Erythroblast (primary cell): ENCODE measurements around the gene FKBP8.

Experiments used
- DNase-seq, 2 experiments: peaks; one replicate each; lab custom pipeline; 2025; lab: John Stamatoyannopoulos, UW
- GATA1 ChIP-seq: IDR thresholded peaks from 2 replicates; pipeline ENCODE4 v1.6.1; 2011; ENCODE audit warnings: low read depth, mild to moderate bottlenecking, control low read depth, low read length, moderate library complexity
- POLR2A ChIP-seq: IDR thresholded peaks from 2 replicates; pipeline ENCODE4 v1.6.1; 2011; ENCODE audit warnings: mild to moderate bottlenecking, low read length

The FKBP8 gene

DNA sequence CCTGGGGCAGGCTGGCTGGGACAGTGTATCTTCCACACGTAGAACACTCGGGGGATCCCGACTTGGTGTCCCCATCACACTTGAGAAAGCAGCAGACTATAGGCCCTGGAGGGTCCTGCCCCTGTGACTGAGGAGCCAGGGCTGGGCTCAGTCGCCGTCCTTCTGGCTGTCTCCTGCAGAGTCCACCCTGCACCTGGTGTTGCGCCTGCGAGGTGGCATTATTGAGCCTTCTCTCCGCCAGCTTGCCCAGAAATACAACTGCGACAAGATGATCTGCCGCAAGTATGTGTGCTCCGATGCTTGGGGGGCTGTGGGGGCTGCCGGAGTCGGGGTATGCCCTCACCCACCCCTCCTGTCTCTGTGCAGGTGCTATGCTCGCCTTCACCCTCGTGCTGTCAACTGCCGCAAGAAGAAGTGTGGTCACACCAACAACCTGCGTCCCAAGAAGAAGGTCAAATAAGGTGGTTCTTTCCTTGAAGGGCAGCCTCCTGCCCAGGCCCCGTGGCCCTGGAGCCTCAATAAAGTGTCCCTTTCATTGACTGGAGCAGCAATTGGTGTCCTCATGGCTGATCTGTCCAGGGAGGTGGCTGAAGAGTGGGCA lies 31.4 kb upstream of the FKBP8 start:
- TF ChIP-seq GATA1 (no peak), POLR2A (no peak)
- no peak for DNase-seq

GRCh38 chr19:18571564-18572344 lies 28.4 kb upstream of the FKBP8 start, which contains the start of gene UBA52:
Gene UBA52, plus strand, starts transcription at chr19:18571857. Its CDS starts 1,444 bp downstream, at chr19:18573301.
- TF ChIP-seq GATA1 (no peak), POLR2A (peak; percentile 91)

GRCh38 chr19:18568367-18568766 lies 25.0 kb upstream of the FKBP8 start:
- no peak for TF ChIP-seq GATA1
- no peak for TF ChIP-seq POLR2A
- no peak for DNase-seq

More at GRCh38 chr19:18571564-18572344, 28.4 kb upstream of the FKBP8 start, which contains the start of gene UBA52:
- peak; percentile 100 for DNase-seq

GRCh38 chr19:18566953-18567352 lies 23.6 kb upstream of the FKBP8 start:
- no peak for DNase-seq

GRCh38 chr19:18562086-18562485 lies 18.7 kb upstream of the FKBP8 start:
- DNase-seq = no peak
- TF ChIP-seq GATA1 (no peak), POLR2A (no peak)

More at GRCh38 chr19:18566953-18567352, 23.6 kb upstream of the FKBP8 start:
- no peak for TF ChIP-seq POLR2A
- no peak for TF ChIP-seq GATA1

DNA sequence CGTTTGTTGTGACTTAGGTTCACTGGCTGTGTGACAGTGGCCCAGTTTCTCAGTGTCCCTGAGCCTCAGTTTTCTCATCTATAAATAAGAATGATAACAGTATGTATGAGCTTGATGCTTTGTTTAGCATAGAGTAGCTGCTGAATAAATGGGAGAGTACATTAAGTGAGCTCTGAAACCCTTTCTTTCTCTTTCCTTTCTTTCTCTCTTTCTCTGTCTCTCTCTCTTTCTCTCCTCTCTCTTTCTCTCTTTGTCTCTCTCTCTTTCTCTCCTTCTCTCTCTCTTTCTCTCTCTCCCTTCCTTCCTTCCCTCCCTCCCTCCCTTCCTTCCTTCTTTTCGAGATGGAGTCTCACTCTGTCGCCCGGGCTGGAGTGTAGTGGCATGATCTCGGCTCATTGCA lies 16.3 kb upstream of the FKBP8 start:
- no peak for TF ChIP-seq POLR2A
- TF ChIP-seq GATA1 = no peak
- no peak for DNase-seq

DNA sequence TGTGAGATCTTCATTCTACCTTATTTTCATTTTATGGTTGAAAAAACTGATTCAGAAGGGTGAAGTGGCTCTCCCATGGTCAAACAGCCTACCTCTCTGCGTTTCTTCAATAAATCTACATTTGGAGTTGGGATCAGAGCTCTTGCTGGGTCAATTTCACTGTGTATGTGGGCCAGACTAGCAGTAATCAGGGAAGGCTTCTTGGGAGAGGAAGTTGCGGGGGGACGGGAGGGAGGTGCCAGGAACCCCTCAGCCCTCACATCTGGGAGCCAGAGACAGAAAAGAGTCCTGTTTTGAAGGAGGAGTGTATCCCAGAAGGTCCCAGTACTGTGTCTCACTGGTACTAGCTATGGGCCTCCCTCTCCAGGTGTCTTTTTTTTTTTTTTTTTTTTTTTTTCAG lies 15.2 kb upstream of the FKBP8 start:
- no peak for TF ChIP-seq GATA1
- TF ChIP-seq POLR2A = no peak
- DNase-seq = no peak

- DNase-seq = peak in 1 of 2 experiments; percentile 61
- no peak for TF ChIP-seq POLR2A
- no peak for TF ChIP-seq GATA1
These were observed 14.8 kb upstream of the FKBP8 start for GRCh38 chr19:18558202-18558555.

GRCh38 chr19:18557411-18558201 lies 14.2 kb upstream of the FKBP8 start, which contains the start of gene KXD1:
Gene KXD1, plus strand, starts transcription at chr19:18557870. Its CDS starts 4,187 bp downstream, at chr19:18562057.
- no peak for TF ChIP-seq GATA1
- TF ChIP-seq POLR2A = peak; percentile 90

DNA sequence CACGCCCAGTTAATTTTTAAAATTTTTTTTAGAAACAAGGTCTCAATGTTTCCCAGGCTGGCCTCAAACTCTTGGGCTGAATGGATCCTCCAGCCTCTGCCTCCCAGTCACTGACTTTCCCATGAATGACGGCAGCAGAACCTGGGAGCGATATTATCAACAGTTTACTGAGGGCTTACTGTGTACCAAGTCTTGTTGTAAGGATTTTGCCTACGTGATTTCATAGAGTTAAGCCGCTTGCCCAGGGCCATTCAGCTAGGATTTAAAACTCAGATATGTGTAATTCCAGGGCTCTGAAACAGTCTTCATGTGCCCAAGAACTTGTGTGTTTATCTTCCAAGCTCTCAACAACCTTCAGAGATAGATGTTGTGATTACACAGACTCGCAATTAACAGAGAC lies 8.3 kb upstream of the FKBP8 start:
- no peak for DNase-seq
- no peak for TF ChIP-seq GATA1
- no peak for TF ChIP-seq POLR2A

More at GRCh38 chr19:18557411-18558201, 14.2 kb upstream of the FKBP8 start, which contains the start of gene KXD1:
- DNase-seq = peak; percentile 99 to 100

DNA sequence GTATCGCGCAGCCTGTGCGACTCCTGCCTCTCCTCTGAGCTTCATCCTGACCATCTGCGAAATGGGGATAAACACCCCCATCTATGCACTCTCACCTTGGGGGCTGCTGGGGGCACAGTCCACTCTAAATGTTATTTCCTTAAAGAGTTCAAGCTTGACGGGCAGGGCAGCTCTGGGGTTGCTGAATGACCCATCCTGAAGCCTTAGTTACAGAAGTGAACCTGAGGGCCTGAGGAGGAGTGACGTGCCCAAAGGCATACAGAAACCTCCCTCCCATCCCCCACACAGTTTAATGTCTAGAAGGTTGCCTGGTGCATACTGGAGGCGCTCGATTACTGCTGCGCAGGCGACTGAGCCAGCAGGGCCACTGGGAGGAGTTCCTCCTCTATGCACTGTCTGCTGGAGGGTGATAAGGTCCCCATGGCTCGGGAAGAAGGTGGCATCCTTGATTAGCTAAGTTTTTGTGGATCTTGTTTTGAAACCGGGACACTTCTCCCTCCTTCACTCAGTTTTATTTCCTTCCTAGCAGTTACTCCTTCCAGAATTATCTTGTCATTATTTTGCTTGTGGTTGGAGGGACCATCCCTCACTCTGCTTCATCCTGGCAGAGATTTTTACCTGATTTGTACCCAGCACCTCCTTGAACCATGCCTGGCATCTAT lies 572 bp upstream of the FKBP8 start:
- peak; percentile 99 to 100 for DNase-seq
- peak; percentile 86 for TF ChIP-seq POLR2A
- peak; percentile 95 for TF ChIP-seq GATA1

DNA sequence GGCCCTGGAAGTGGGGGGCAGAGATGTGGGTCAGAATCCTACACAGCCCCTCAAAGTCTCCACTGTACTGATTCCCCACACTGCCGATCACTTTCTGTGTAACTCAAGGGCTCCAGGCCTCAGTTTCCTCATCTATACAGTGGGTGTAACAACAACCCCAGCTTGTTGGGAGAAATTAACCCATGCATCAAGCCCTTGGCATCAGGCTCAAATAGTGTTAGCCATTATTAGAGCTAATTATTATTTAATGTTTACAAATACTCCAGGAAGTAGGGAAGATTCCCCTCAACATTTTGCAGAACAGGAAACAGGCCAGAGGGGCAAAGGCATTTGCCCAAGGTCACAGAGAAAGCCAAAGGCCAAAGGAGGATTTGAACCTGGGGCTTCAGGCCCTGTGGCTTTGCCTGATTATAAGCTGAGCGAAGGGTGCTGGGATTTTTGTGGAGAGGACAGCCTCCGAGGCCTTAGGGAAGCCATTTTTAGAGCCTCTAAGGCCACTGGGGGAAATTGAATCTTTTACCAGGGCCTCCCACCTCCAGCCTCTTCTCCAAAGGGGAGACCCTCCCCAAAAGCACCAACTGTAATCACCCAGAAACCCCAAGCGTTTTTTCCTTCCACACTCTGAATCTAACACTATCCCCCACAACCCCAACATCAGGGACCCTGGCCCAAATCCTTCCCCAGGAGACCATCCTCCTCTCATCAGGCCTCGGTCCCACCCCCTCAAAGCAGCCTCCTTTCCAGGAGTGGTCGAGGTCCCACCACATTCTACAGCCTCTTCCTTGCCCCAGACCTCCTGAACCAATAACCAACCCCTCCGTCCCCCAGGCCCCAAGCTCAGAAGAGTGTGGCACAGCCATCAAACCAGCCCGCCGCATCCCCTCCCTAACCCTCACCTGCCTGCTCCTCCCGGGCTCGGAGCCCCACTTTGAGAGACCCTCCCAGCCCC lies 1.1 kb downstream of the FKBP8 start:
- no peak for TF ChIP-seq POLR2A
- no peak for TF ChIP-seq GATA1
- peak in 1 of 2 experiments; percentile 53 for DNase-seq
